HCEC 1CT (cell line): ENCODE data around the gene CELF4.

Source experiments
- DNase-seq: peaks from one replicate; pipeline ENCODE4 v3.0.0-alpha.2; 2017

Gene CELF4

DNA sequence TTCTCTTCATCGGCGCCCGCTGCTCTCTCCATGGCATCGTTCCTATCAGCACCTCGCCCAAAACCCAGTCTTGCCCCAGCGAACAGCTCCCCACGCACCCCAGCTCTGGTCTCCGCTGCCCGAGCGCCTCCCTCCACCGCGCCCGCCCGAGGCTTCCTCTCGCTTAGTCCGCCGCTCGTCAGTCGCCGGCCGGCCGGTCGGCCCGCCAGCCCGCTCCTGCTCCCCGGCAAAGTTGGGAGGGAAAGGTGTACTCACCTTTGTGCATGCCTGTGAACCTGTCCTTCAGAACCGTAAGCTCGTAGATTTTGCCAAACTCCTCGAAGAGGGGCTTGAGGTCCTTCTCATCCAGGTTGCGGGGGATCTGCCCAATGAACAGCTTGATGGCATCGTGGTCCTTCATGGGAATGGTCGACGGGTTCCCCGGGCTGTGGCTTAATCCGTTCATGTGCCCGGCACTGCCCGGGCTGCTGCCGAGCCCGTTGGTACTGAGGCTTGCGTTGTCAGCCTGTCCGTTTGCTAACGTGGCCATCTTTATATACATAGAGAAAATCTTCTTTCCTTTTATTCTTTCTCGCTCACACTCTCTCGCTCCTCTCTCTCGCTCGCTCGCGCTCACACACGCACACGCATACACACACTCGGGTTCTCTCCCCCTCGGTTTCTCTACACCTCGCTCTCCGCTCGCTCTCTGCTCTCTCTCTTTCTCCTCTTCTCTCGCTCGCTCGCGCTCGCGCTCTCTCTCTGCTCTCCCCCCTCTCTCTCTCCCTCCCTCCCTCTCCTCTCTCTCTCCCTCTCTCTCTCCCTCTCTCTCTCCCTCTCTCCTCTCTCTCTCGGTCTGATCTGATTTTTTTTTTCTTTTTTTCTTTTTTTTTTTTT lies at the start of gene CELF4:
Gene CELF4, minus strand, starts transcription at position 698 of the 876 bp plus-strand sequence.
- no peak for DNase-seq

DNA sequence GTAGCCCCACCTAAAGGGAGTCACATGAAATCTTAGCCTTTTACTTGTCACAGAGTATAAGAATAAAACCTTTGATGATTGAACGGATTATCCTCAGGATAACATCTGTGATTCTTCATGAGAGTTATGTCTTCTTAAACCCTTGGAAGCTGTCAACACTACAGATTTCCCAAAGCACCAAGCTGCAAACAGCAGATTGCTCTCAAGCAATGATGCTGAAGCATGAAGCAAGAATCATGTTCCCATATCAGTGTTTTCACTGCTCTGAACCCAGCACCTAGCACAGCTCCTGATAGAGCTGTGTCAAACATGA lies 47.6 kb upstream of the CELF4 start:
- DNase-seq = no peak

DNA sequence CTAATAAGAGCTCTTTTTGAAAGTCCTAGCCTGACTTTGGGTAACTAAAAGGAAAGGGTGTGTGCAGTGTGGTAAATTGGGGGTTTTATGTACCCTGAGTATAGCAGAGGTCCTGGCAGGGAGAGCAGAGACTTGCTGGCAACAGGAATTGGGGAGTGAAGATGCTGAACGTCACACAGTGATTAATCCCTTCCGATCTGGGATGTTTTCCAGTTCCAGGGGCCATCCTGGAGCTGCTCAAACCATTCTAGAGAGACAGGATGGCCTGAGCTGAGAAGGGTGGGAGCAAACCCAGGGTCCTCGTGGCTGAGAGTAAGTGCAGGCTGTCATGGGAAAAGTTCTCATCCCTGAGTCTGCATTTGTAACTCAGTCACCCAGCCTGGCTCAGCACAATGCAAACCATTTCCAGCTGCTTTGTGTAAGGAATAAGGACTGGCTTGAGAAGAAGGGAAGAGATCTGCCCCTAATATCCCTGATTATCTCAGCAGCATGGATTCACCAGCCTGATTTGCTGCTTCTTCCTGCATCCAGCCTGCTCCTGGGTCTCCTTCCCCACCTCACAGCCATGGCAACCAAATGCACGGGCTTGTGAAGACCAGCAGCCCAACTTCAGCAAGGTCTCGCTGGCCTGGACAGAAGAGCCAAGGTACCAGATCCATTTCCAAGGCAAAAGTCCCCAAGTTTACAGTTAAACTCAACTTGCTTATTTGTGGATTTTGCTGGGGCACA lies 47.1 kb upstream of the CELF4 start:
- no peak for DNase-seq

DNA sequence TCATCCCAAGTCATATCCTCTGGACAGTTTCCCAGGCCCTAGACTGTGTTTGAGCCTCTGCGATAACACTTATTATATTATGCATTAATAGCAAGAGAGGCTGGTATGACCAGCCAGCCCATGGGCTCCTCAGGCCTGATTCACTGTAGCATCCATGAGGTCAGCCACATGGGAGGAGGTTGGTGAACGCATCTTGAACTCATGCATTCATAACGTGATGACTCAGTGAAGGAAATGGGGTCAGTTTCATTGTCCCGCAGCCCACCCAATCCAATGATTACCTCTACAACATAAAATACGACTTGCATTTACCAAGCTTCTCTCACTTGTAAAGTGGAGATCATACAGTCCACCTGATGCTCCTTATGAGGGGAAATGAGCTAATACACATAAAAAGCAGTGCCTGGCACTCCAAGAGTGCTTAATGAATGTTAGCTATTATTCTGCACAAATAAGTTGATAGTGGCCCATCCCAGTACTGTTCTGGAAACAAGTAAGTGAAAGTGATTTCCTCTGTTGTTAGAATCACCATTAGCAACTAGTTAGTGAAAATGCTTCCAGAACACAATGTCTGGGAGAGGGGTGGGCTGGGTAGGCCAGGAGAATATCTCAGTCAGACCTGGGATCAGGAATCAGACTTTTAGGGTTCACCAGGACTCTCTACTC lies 46.1 kb upstream of the CELF4 start:
- no peak for DNase-seq

DNA sequence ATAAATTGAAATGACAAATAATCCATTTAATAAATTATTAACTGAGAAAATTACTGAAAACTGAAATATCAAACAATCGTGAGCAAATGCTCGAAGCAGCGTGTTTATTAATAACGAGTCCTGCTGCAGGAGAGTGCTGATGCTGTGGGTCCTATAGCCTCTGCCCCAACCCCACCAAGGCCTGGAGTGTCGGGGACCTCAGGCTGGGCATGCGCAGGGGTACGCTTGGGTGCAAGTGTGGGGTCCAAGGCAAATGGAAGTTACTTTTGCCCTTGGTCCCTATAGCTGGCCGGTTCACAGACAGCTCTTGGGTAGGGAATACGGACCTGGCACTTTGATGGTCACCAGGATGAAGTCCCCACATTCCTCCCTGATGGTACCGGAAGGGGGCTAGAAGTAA lies 43.3 kb upstream of the CELF4 start:
- no peak for DNase-seq

DNA sequence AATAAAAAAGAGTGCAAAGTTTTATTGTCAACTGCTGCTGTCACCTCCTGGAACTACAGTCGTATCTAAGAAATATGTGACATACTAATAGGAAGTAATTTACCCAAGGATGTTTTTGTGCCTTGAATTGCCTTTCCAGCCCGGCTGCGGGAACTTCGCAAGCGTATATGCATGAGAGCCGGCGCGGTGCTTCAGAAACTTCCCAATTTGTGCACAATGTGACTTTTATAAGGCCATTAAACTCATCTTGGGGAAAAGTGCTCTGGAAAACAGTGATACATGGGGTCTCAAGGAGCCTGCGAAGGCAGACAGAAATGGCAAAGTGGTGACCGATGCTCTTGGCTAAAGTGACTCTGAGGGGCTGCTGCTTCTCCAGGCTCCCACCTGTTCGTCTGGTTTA lies 41.7 kb upstream of the CELF4 start:
- DNase-seq = no peak

DNA sequence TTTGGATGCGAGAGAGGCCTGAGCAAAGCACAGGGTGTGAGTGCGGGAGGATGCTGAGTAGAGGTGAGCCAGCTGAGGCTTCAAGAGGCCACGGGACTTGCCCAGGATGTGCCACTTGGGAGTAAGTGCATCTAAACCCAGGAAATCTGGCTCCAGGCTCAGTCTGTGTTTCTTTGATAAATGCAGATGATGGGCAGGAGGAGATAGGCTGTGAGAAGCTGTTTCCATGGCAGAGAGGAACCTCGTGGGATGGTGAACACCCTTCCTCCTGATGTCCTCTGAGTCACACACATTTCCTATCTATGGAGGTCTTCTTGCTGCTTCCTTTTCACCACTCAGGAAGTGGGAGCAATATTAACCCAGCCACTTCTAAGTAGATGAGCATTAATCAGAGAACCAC lies 38.4 kb upstream of the CELF4 start:
- DNase-seq = no peak

DNA sequence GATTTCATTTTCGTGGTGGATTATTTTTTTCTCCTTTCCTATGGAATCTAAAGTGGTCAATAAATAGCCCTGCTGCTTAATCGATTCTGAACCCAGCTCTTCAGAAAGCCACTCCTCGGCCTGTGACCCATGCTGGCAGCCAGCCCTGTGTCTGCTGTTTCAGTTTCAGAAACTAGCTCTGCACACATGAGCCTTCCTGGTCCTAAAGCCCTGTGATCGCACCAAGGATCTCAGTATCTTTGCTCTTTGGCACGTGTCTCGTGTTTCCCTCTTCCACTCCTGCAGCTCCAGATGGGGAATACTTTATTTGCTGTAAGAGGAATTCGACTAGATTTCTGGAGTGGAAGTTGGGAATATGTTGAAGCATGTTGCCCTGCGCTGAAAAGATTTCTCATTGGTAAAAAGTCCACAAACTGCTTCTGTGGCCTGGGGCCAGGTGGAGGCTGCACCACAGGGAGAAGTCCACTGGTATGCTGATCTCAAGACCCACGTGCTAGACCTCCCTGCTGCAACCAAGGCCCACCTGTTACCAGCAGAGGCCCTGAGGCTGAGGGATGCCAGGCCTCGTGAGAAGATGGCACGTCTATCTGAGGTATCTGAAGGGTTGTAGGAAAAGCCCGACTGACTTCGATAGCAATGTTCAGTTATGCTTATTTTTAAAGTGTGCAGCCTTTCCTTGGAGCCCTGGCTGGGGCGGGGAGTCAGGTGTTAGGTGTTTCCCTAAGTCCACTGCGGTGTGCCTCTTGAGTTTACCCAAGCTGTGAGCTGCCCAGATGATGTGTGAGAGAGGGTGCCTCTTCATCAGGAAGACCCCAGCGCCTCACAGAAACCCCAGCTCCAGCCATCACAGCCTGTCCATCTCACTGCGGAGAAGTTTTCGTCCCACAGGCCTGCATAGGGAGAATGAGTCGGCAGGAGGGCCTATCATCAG lies 33.6 kb upstream of the CELF4 start:
- no peak for DNase-seq

DNA sequence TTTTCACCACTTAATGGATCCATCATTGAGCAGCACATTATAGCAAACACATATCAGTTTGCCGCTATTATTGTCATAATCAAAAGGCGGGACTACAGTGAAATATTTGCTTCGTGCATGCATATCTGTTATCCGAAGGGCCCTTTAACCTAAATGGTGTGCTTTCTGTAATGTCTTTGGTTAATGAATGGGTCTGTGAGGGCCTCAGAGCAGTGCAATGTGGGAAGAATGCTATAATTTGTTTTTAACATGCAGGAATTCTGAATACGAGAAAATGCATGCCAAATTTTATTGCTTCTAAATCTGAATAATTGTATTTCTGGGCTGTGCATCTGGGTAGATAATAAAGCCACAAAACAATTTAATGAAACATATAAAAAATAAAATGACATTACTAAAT lies 32.8 kb upstream of the CELF4 start:
- no peak for DNase-seq

DNA sequence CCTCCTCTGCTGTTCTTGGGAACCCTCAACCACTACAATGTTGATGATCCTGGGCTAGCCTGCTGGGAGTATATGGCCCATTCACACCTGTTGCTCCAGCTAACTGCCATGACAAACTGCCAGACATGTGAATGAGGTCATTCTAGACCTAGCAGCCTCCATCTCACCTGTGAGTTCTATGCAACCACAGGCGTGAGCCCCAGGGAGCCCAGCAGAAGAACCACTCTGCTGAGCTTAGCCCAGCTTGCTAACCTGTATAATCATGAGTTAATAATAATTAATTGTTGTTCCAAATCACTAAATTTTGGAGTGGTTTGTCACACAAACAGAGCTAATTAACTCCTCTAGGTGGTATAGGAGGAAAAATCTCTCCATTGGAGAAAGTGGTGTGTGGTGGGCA lies 24.7 kb upstream of the CELF4 start:
- no peak for DNase-seq

DNA sequence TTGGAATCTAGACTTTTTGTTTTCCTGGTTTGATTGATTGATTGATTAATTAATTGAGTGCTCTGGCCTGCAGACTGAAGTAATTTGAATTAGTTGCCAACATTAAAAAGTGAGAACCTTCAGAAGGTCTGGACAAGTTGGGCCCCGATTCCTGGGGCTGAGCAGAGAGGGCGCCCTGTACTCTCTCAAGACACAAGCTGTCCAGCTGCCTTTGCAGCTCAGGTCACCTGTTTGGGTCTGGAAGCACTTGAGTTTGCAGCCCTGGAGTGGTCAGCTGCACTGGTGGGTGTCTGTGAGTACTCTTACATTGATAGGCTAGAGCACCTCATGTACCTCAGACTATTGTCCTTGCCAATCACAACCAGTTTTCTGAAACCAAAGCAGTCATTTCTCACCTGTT lies 22.7 kb upstream of the CELF4 start:
- no peak for DNase-seq

DNA sequence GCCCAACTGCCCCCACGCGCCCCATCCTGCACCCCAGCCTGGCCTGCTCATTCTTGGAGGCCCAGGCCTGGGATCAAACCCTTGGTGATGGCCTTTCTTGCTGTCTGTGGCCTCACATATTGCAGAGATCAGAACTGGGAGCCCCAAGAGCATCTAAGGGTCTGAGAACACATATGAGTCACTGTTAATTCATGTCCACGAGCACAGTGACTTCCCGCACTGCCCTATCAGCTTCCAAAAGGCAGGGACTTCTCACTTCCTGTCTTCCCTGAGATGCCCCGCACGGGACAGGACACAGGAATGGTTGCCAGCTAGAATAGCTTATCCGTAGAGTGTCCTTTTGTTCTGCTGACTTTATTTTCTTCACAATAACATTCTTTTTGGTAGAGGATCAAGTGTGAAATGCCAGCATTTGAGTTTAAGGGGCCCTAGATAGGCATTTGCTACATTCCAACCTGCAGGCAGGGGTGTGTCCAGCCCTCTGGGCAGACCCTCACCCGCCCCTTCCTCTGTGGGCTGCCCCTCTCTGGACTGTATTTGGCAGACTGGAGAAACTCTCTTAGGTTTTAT lies 21.1 kb upstream of the CELF4 start:
- no peak for DNase-seq

DNA sequence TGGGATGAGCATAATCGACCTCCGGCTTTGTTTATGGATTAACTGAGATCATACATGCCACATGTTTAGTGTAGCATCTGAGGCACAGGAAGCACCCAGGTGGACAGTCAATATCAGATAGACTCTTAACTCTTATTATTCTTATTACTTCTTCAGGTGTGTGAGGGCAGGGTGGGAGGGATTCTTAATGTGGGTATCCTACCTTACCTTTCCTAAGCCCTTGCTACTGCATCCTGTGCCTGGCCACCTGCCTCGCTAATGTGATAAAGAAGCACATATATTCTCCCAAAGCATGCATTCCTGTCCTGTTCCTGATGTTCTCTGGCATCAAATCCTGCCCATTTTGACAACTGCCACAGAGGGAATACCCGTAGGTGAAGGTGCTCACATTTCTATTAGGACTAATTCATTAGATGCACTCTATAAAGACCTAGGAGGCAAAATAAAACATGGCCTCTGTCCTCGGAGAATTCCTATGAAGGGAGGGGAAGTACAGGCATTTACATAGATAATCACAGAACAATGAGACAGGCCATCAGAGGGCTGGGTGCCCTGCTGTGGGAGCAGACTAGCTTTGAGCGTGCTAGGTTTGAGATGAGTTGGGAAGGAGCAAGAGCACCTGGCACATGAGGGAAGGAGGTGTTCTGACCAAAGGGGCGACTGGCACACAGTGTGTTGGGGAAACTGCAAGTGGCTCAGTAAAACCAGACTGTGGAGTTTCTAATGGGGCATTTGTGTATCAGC lies 19.5 kb upstream of the CELF4 start:
- no peak for DNase-seq

DNA sequence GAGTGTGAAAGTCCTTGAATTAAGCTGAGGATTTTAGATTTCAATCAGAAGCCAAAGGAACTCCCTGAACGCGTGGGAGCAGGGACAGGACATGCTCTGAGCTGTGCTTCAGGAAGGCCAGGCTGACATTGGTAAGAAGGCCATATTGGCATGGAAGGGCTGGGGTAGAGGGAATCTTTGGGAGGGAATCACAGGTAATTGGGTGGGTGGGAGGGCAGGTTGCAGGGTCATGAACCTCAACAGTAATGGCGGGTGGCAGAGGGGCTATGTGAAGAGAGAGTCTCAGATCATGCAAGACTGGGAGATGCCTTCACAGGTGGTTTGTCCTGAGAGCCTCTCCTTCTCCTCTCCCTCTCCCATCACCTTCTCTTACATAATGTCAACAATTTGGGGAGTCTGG lies 18.6 kb upstream of the CELF4 start:
- DNase-seq = no peak

DNA sequence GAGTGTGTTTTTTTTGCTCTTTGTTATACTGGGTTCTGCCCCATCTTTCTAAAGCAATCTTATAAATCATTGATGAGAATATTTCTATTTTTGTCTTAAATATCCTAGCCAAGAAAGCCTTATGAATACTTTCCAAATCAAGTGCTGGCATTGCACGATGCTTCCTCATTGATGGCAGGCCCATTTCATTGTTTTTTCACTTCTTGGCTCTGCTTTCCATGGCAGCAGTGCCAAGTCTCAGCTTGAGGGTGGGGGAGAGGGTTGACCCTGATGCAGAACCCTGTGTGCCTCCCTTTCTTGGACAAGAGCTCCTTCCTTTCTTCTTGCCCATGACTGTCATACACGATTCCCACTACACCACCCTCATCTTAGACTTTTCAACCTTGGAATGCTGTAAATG lies 16.7 kb upstream of the CELF4 start:
- no peak for DNase-seq

DNA sequence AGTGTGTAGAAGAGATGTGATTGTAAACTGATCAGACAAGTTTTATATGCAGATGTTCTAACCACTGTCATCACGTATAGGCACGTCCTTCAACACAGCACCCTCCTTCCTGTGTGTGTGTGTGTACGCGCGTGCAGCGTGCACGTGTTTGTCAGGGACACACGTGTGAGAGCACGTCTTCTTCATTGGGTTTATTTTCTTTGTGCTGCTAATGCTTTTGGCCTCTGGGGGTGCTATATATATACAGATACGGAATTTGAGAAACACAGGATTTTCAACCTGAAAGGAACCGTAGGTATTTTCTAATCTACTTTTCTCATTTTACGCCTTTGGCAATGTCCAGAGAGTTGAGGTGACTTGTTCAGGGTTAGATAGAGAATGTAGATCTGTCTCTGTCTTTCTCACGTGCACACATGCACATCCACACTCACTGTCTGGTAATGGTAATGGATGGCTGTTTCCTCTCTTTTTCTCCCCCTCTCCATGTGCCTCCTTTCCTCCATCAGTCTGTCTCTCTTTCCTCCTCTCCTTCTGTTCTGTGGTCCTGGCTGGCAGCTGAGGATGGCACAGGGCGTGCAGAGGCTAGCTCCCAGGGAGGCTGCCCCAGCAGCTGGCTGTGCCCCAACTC lies 13.4 kb upstream of the CELF4 start:
- no peak for DNase-seq

DNA sequence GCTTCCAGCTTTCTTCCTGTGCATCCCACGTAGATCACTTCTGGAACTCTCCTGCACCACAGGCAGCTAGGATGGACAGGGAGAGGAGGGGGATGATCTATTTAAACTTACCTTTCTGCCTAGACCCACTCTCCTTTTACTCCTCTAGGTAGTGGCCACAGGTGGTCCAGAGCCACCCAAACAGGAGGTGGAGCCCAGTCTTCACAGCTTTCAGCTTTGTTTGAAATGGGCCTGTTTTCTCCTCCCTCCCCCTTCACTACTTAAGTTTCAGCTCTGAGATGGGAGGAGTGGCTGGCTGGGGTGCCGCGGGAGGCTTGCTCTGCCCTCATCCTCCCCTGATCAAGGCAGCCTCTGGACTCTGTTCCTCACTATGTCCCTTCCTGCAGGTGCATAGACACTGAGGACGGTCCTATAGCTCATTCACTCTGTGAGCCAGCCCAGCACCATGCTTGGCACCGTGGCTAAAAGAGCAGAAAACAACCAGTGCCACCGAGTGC lies 12.6 kb upstream of the CELF4 start:
- DNase-seq = no peak

DNA sequence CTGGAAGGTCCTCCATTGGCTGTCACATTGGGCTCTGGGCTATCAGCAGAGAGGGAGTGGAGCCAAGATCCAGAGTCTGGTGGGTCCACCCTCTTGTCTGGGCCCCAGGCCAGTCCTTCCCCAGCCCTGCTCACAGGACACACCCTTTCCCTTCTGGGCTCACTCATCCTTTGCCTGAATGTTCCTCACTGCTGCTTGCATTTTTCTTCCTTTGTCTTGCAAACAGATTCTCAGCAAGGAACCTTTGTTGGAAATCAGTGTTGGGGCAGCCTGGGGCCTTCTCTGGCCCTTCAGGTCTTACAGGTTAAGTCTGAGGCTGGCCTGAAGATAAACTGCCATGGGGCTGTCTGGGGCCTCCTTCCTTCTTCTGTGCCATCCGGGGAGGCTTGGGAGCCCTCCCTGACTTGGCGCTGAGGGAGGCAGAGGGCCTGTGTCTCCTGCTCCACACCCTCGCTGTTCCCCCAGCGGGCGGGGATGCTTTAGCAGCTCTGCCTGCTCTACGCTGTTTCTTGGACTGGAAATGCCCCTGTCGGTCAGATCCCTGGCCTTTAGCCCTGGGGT lies 11.5 kb upstream of the CELF4 start:
- no peak for DNase-seq

DNA sequence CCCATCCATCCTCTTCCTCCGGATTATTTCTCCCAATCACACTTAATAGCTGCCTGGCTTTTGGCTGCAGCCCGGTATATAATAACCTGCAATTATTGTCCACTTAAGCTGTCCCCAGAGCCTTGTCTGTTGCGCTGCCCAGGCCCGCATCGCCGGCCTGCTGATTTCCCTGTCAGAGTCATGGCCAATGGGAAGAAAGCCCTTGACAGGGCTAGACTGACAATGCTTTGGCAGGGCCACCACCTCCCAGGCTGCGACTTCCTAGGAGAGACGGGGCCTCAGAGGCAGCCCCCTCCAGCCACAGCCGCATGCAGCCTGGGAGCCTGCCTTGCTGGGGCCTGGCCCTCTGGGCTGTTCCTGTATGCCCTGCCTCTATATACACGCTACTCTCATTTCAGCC lies 10.0 kb upstream of the CELF4 start:
- DNase-seq = no peak

DNA sequence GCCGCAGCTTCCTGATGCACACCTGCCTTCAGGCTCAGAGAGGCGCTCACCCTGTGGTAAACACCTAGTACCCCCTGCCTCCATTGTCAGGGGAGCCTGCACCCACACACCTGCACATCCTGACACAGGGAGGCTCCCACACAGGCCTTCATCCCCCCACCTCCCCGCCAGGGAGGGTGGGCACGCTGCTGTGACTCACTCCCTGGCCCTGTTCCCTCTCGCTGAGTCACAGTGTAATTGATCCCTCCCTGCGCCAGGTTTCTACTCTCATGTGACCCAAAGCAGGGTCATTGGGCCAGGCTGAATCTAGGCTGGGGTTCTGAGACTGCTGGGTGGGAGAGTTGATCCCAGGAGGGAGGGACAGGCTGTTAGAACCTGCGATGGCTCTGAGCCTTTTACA lies 8.5 kb upstream of the CELF4 start:
- DNase-seq = no peak

DNA sequence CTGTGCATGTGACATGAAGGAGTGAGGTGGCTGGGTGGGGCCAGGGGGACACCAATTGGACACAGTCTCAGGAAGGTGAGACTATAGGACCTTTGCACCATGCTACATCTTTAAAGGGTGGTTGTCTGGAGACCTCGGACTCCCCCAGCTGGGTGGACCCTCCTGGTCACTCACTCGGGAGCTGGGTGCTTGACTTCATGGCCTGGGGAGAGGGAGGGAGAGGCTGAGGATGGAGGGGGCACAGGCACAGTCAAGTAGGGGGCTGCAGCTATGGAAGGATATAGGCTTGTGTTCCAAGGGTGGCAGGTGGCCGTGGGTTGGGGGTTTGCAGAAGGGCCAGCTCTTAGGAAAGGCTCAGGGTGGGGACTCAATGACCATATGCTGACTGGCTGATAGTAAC lies 7.1 kb upstream of the CELF4 start:
- no peak for DNase-seq
